Upper lobe of left lung (tissue), 4 donors: ENCODE results near the gene MSI2.

Experiments
- EP300 ChIP-seq, 4 donors: sonication (generic); formaldehyde crosslinking; IDR thresholded peaks; one replicate each; pipeline ENCODE4 v1.5.1; 2017; ENCODE audit warnings: antibody characterized with exemption in 4 of 4, control low read depth in 2 of 4
- TF ChIP-seq, protein P1 (sequence below), 6 experiments: fragments of 450-650 bp in 4 of 6; fragments of 200-600 bp in 2 of 6; sonication (generic) in 2 of 6; IDR thresholded peaks; one replicate each; pipeline ENCODE4 v1.5.1; 2016 to 2019; ENCODE audit warnings: antibody characterized with exemption in 6 of 6

DNA sequence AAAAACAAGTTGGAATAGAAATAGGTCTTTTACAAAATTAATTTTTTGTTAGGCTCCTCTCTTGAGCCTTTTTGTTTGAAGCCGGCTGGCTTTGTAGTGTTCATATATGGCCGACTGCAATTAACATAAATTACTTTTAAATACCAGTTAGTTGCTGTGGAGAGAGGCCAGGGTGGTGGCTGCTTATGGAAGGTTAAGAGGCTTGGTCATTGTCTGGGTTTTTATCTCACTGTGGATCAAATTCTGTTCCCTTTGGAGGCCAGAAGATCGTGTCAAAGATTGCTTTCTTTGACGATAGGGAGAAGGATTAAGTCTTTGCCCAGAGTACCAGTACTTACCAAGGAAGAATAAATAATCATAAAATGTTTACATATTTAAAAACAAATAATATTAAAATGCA is 39.9 kb downstream of the MSI2 start:
- TF ChIP-seq EP300 (IDR thresholded peaks at IDR 0.05): no peak
- TF ChIP-seq, protein P1, sequence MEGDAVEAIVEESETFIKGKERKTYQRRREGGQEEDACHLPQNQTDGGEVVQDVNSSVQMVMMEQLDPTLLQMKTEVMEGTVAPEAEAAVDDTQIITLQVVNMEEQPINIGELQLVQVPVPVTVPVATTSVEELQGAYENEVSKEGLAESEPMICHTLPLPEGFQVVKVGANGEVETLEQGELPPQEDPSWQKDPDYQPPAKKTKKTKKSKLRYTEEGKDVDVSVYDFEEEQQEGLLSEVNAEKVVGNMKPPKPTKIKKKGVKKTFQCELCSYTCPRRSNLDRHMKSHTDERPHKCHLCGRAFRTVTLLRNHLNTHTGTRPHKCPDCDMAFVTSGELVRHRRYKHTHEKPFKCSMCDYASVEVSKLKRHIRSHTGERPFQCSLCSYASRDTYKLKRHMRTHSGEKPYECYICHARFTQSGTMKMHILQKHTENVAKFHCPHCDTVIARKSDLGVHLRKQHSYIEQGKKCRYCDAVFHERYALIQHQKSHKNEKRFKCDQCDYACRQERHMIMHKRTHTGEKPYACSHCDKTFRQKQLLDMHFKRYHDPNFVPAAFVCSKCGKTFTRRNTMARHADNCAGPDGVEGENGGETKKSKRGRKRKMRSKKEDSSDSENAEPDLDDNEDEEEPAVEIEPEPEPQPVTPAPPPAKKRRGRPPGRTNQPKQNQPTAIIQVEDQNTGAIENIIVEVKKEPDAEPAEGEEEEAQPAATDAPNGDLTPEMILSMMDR (IDR thresholded peaks at IDR 0.05): no peak
